GM23338 (cell line): Measurements from ENCODE around the gene RAB37. TPM values are rescaled to one million over a fixed set of nuclear protein-coding genes. Genes with fewer than 3 reads are reported as not detected.

ENCODE experiments used
- ATAC-seq: fragments of 200-7000 bp; cut with Tn5 transposase; 3 replicates; pipeline ENCODE4 v1.9.1; 2020
- DNase-seq: peaks from one replicate; pipeline ENCODE4 v3.0.0-alpha.2; 2015; ENCODE audit warnings: low spot score
- H2AFZ ChIP-seq: fragments of 200-600 bp; sonication (generic); 2 replicates; pipeline ENCODE4 v1.8.0; 2016; ENCODE audit warnings: antibody characterized with exemption, mild to moderate bottlenecking, moderate library complexity
- H3F3A ChIP-seq: fragments of 200-600 bp; sonication (generic); replicated peaks from 2 replicates; pipeline ENCODE4 v1.8.0; 2017; ENCODE audit warnings: antibody characterized with exemption, mixed run types, low read depth
- H3K27ac ChIP-seq: fragments of 200-600 bp; sonication (generic); 2 replicates; pipeline ENCODE4 v1.6.1; 2016; ENCODE audit warnings: low read depth
- H3K27me3 ChIP-seq: fragments of 200-600 bp; sonication (generic); 2 replicates; pipeline ENCODE4 v1.8.0; 2016; ENCODE audit warnings: mild to moderate bottlenecking, mixed run types, moderate library complexity; ENCODE audit not compliant: insufficient read depth
- H3K36me3 ChIP-seq: fragments of 200-600 bp; sonication (generic); 2 replicates; pipeline ENCODE4 v1.8.0; 2016; ENCODE audit warnings: mild to moderate bottlenecking; ENCODE audit not compliant: insufficient read depth
- H3K4me1 ChIP-seq: fragments of 200-600 bp; sonication (generic); 2 replicates; pipeline ENCODE4 v1.8.0; 2016; ENCODE audit warnings: mild to moderate bottlenecking, moderate library complexity; ENCODE audit not compliant: insufficient read depth
- H3K4me2 ChIP-seq: fragments of 200-600 bp; sonication (generic); 2 replicates; pipeline ENCODE4 v1.7.1; 2017; ENCODE audit warnings: mixed run types
- H3K4me3 ChIP-seq: fragments of 200-600 bp; sonication (generic); 2 replicates; pipeline ENCODE4 v1.6.1; 2016; ENCODE audit warnings: mixed run types
- H3K79me2 ChIP-seq: fragments of 200-600 bp; sonication (generic); replicated peaks from 2 replicates; pipeline ENCODE4 v1.8.0; 2017; ENCODE audit warnings: mild to moderate bottlenecking; ENCODE audit not compliant: insufficient read depth
- H3K9me2 ChIP-seq: fragments of 200-600 bp; sonication (generic); 2 replicates; pipeline ENCODE4 v1.8.0; 2017; ENCODE audit not compliant: insufficient read depth
- H4K20me1 ChIP-seq: fragments of 200-600 bp; sonication (generic); replicated peaks from 2 replicates; pipeline ENCODE4 v1.8.0; 2017; ENCODE audit warnings: mild to moderate bottlenecking; ENCODE audit not compliant: insufficient read depth
- H3K27ac Mint-ChIP-seq: 2 replicates; pipeline ENCODE4 v1.8.0; 2020; ENCODE audit warnings: inconsistent platforms, mild to moderate bottlenecking, moderate library complexity, mixed read lengths
- H3K27me3 Mint-ChIP-seq: 3 replicates; pipeline ENCODE4 v1.8.0; 2022; ENCODE audit warnings: low read depth, mild to moderate bottlenecking, moderate library complexity, mixed read lengths, inconsistent platforms; ENCODE audit not compliant: insufficient read depth, poor library complexity
- H3K36me3 Mint-ChIP-seq: 3 replicates; pipeline ENCODE4 v1.8.0; 2021; ENCODE audit warnings: low read depth, mild to moderate bottlenecking, inconsistent platforms, moderate library complexity, mixed read lengths
- H3K4me1 Mint-ChIP-seq: 3 replicates; pipeline ENCODE4 v1.8.0; 2020; ENCODE audit warnings: mild to moderate bottlenecking, inconsistent platforms, mixed read lengths
- H3K4me3 Mint-ChIP-seq: 3 replicates; pipeline ENCODE4 v1.8.0; 2021; ENCODE audit warnings: moderate library complexity, mild to moderate bottlenecking, inconsistent platforms, mixed read lengths
- H3K9me3 Mint-ChIP-seq: 3 replicates; pipeline ENCODE4 v1.8.0; 2020; ENCODE audit warnings: moderate library complexity, mild to moderate bottlenecking, inconsistent platforms, mixed read lengths
- CREB1 ChIP-seq: fragments of 250-450 bp; sonication (Bioruptor Pico); IDR thresholded peaks from 2 replicates; pipeline ENCODE4 v1.5.0; 2020; ENCODE audit warnings: low read depth, mild to moderate bottlenecking, moderate library complexity
- EZH2 ChIP-seq: fragments of 200-600 bp; sonication (generic); IDR thresholded peaks from one replicate; pipeline ENCODE4 v1.8.0; 2017; ENCODE audit warnings: antibody characterized with exemption, mild to moderate bottlenecking, low read depth; ENCODE audit not compliant: unreplicated experiment
- EZH2phosphoT487 ChIP-seq: fragments of 200-600 bp; sonication (generic); IDR thresholded peaks from one replicate; pipeline ENCODE4 v1.8.1; 2018; ENCODE audit warnings: antibody characterized with exemption; ENCODE audit not compliant: unreplicated experiment
- NANOG ChIP-seq: IDR thresholded peaks from 2 replicates; pipeline ENCODE4 v1.6.1; 2016; ENCODE audit warnings: antibody characterized with exemption, borderline replicate concordance
- POLR2AphosphoS5 ChIP-seq: IDR thresholded peaks from 2 replicates; pipeline ENCODE4 v1.6.1; 2016; ENCODE audit warnings: antibody characterized with exemption, low read depth
- STAT1 ChIP-seq: IDR thresholded peaks from one replicate; pipeline ENCODE4 v1.6.1; 2016; ENCODE audit warnings: antibody characterized with exemption; ENCODE audit not compliant: unreplicated experiment
- ZNF114 ChIP-seq: fragments of 250-450 bp; sonication (Bioruptor Pico); IDR thresholded peaks from 2 replicates; pipeline ENCODE4 v1.5.0; 2020; ENCODE audit warnings: mild to moderate bottlenecking, moderate library complexity
- ZNF331 ChIP-seq: fragments of 250-450 bp; sonication (Bioruptor Pico); IDR thresholded peaks from 2 replicates; pipeline ENCODE4 v1.5.0; 2020; ENCODE audit warnings: low read depth, mild to moderate bottlenecking, moderate library complexity
- ZNF462 ChIP-seq: fragments of 250-450 bp; sonication (Bioruptor Pico); IDR thresholded peaks from 2 replicates; pipeline ENCODE4 v1.5.0; 2020; ENCODE audit warnings: mild to moderate bottlenecking, moderate library complexity
- polyA plus RNA-seq: library from polyadenylated mRNA; unstranded; fragments of >200 nt; fragmentation: Nextera tagmentation; extraction: Ambion mirVana; gene quantifications from 2 replicates; pipeline ENCODE4 v1.2.1, GENCODE V29; 2016
- total RNA-seq: library from RNA; depleted of rRNA; stranded (reverse); fragments of >200 nt; shearing (Covaris generic); gene quantifications from 2 replicates; pipeline ENCODE4 v1.2.3, GENCODE V29; 2014
- TF ChIP-seq, protein P1 (sequence below), 2 experiments: fragments of 200-600 bp in 1 of 2; sonication (generic) in 1 of 2; conservative IDR thresholded peaks; 2 replicates each; pipeline versions ENCODE4 v1.5.1 to v1.6.1; 2016 to 2017; ENCODE audit warnings: antibody characterized with exemption in 2 of 2, low read depth in 2 of 2, mild to moderate bottlenecking in 2 of 2, moderate library complexity in 1 of 2
- TF ChIP-seq, protein P2 (sequence below): IDR thresholded peaks from 2 replicates; pipeline ENCODE4 v1.6.1; 2016; ENCODE audit warnings: antibody characterized with exemption

RAB37 gene
- total and polyA plus RNA-seq, 2 experiments from 2014 or later, result 3.3 to 5.2 TPM

DNA sequence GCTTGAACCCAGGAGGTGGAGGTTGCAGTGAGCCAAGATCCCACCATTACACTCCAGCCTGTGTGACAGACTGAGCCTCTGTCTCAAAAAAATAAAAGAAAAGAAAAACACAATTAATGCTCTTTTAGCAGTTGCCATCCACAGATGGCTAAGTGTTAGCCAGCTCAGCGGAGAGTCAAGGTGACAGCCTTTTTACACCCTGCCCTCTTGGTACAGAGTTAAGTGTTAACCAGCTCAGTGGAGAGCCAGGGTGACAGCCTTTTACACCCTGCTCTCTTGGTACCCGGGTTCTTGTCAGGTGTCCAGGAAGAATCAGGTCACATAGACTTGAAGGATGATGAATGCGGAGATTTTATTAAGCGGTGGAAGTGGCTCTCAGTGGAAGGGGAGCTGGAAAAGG lies 16.6 kb upstream of the RAB37 start:
- H4K20me1 ChIP-seq, result no peaks in the 10 kb centered on the region
- Mint-ChIP-seq H3K36me3 (no peaks in the 10 kb centered on the region), H3K4me1 (no peaks in the 10 kb centered on the region), H3K27me3 (peaks cover 2% of the 10 kb centered on the region), H3K27ac (no peak overlapping the region), H3K4me3 (no peak overlapping the region), H3K9me3 (no peaks in the 10 kb centered on the region)
- no peaks in the 10 kb centered on the region for H3K4me1 ChIP-seq
- ATAC-seq (no peak), DNase-seq (no peak)
- H2AFZ ChIP-seq, result no peak overlapping the region
- H3K27ac ChIP-seq, result no peak overlapping the region
- H3F3A ChIP-seq, result no peaks in the 10 kb centered on the region
- H3K4me2 ChIP-seq, result no peak overlapping the region
- H3K79me2 ChIP-seq, result no peaks in the 10 kb centered on the region
- H3K27me3 ChIP-seq, result no peaks in the 10 kb centered on the region
- TF ChIP-seq ZNF114, result no peak
- no peaks in the 10 kb centered on the region for H3K36me3 ChIP-seq
- no peaks in the 10 kb centered on the region for H3K9me2 ChIP-seq
- no peak overlapping the region for H3K4me3 ChIP-seq

DNA sequence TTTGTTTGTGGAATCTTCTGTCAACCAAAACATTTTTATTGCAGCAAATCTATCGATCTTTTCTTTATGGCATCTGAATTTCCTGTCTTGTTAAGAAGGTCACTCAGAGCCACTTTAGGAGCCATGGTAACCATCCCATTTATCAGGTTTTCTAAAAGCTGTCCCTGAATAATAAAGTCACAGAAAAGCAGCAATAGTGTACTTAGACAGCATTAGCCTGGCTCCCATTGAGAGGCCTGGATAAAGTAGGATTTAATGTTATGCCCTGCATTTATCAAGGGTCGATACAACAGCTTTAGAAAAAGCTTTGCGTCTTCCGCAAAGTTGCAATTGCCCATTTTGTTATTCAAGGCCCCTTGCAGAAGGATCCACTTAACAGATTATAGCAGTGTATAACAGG lies 14.3 kb upstream of the RAB37 start:
- Mint-ChIP-seq H3K27ac (no peak overlapping the region), H3K36me3 (no peaks in the 10 kb centered on the region), H3K4me3 (no peak overlapping the region), H3K4me1 (no peaks in the 10 kb centered on the region), H3K9me3 (no peaks in the 10 kb centered on the region; the same call in 2 of the 3 replicates), H3K27me3 (peaks cover 2% of the 10 kb centered on the region)
- ATAC-seq, result no peak
- Histone ChIP-seq H3K27me3 (no peaks in the 10 kb centered on the region), H3K27ac (no peak overlapping the region), H3K9me2 (no peaks in the 10 kb centered on the region), H4K20me1 (no peaks in the 10 kb centered on the region), H3K4me3 (no peak overlapping the region), H3K79me2 (no peaks in the 10 kb centered on the region), H3K36me3 (no peaks in the 10 kb centered on the region), H3K4me2 (no peak overlapping the region), H3K4me1 (no peaks in the 10 kb centered on the region), H2AFZ (no peak overlapping the region), H3F3A (peaks cover under 1% of the 10 kb centered on the region; the same call in 1 of the 2 replicates)
- DNase-seq, result no peak
- TF ChIP-seq EZH2phosphoT487 (no peak), NANOG (no peak), ZNF114 (no peak), POLR2AphosphoS5 (no peak), EZH2 (no peak), ZNF331 (CRISPR knock-in tag) (no peak), ZNF462 (CRISPR knock-in tag) (no peak), CREB1 (no peak), STAT1 (no peak)
- TF ChIP-seq, protein P1, sequence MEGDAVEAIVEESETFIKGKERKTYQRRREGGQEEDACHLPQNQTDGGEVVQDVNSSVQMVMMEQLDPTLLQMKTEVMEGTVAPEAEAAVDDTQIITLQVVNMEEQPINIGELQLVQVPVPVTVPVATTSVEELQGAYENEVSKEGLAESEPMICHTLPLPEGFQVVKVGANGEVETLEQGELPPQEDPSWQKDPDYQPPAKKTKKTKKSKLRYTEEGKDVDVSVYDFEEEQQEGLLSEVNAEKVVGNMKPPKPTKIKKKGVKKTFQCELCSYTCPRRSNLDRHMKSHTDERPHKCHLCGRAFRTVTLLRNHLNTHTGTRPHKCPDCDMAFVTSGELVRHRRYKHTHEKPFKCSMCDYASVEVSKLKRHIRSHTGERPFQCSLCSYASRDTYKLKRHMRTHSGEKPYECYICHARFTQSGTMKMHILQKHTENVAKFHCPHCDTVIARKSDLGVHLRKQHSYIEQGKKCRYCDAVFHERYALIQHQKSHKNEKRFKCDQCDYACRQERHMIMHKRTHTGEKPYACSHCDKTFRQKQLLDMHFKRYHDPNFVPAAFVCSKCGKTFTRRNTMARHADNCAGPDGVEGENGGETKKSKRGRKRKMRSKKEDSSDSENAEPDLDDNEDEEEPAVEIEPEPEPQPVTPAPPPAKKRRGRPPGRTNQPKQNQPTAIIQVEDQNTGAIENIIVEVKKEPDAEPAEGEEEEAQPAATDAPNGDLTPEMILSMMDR (conservative IDR thresholded peaks at IDR 0.05; ENCODE audit: low read depth in 2 of 2), result no peak
- TF ChIP-seq, protein P2, sequence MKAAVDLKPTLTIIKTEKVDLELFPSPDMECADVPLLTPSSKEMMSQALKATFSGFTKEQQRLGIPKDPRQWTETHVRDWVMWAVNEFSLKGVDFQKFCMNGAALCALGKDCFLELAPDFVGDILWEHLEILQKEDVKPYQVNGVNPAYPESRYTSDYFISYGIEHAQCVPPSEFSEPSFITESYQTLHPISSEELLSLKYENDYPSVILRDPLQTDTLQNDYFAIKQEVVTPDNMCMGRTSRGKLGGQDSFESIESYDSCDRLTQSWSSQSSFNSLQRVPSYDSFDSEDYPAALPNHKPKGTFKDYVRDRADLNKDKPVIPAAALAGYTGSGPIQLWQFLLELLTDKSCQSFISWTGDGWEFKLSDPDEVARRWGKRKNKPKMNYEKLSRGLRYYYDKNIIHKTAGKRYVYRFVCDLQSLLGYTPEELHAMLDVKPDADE, result no peak
